Activated CD4-positive, CD25-positive, alpha-beta regulatory T cell treated with anti-CD3 and anti-CD28 coated beads, Interleukin-2, amount 50 U/mL, for 16 hours (primary cell): ENCODE measurements around the gene CALHM2.
"Not testable (repeated sequence)": the region's sequence is repeated elsewhere in the genome, so short reads cannot be mapped to it uniquely, and the experiment has no call there.

Source experiments
- DNase-seq: peaks from one replicate; pipeline ENCODE4 v3.0.0-alpha.2; 2020; ENCODE audit warnings: low read depth, low spot score

Gene CALHM2

GRCh38 chr10:103451831-103452505, at the start of gene CALHM2:
TSS of gene CALHM2 (minus strand) at chr10:103452370. CDS start at chr10:103449941, 2,429 bp downstream.
- DNase-seq, result no peak

GRCh38 chr10:103501186-103501585, 49.0 kb upstream of the CALHM2 start:
- no peak for DNase-seq

GRCh38 chr10:103500481-103500880, 48.3 kb upstream of the CALHM2 start:
- DNase-seq, result no peak

GRCh38 chr10:103499881-103500280, 47.7 kb upstream of the CALHM2 start:
- no peak for DNase-seq

- DNase-seq, result no peak
Measured at GRCh38 chr10:103498936-103499638, 46.9 kb upstream of the CALHM2 start.

- no peak for DNase-seq
Measured at GRCh38 chr10:103497161-103497915, 45.2 kb upstream of the CALHM2 start.

GRCh38 chr10:103495321-103495720, 43.2 kb upstream of the CALHM2 start:
- no peak for DNase-seq

- no peak for DNase-seq
Measured at GRCh38 chr10:103493916-103494877, 42.0 kb upstream of the CALHM2 start.

- no peak for DNase-seq
Measured at GRCh38 chr10:103493362-103493915, 41.3 kb upstream of the CALHM2 start, which contains the start of gene NEURL1. TSS of gene NEURL1 (plus strand) at chr10:103493705. CDS start at chr10:103494388, 683 bp downstream.

GRCh38 chr10:103492655-103493261, 40.6 kb upstream of the CALHM2 start:
- DNase-seq, result no peak

- no peak for DNase-seq
Measured at GRCh38 chr10:103491729-103492364, 39.7 kb upstream of the CALHM2 start.

- no peak for DNase-seq
Measured at GRCh38 chr10:103490986-103491314, 38.8 kb upstream of the CALHM2 start.

- no peak for DNase-seq
Measured at GRCh38 chr10:103487410-103487708, 35.2 kb upstream of the CALHM2 start.

- not testable (repeated sequence) for DNase-seq
Measured at GRCh38 chr10:103486635-103487409, 34.7 kb upstream of the CALHM2 start.

GRCh38 chr10:103481974-103482531, 29.9 kb upstream of the CALHM2 start:
- DNase-seq, result no peak

GRCh38 chr10:103480521-103480920, 28.4 kb upstream of the CALHM2 start:
- DNase-seq, result no peak

GRCh38 chr10:103479135-103479534, 27.0 kb upstream of the CALHM2 start, which contains the start of gene CALHM3:
TSS of gene CALHM3 (minus strand) at chr10:103479240. CDS start at chr10:103479032, 208 bp downstream.
- no peak for DNase-seq

- no peak for DNase-seq
Measured at GRCh38 chr10:103478671-103479070, 26.5 kb upstream of the CALHM2 start.
